MM.1S (cell line): ENCODE measurements around the gene LMLN.

Experiments
- DNase-seq: peaks from one replicate; pipeline ENCODE4 v3.0.0-alpha.2; 2015
- H2AFZ ChIP-seq: fragments of 300-600 bp; sonication (generic); 2 replicates; pipeline ENCODE4 v1.6.0; 2016; ENCODE audit warnings: antibody characterized with exemption, low read length
- H3F3A ChIP-seq: fragments of 300-600 bp; sonication (generic); 2 replicates; pipeline ENCODE4 v1.6.1; 2016; ENCODE audit warnings: mild to moderate bottlenecking, antibody characterized with exemption, low read length, moderate library complexity, mixed read lengths; ENCODE audit not compliant: insufficient read depth
- H3K27ac ChIP-seq: fragments of 300-600 bp; sonication (generic); 2 replicates; pipeline ENCODE4 v1.5.1; 2016; ENCODE audit warnings: mild to moderate bottlenecking, low read length
- H3K27me3 ChIP-seq: fragments of 300-600 bp; sonication (generic); replicated peaks from 2 replicates; pipeline ENCODE4 v1.6.0; 2016; ENCODE audit warnings: low read length; ENCODE audit not compliant: insufficient read depth
- H3K36me3 ChIP-seq: fragments of 300-600 bp; sonication (generic); replicated peaks from 2 replicates; pipeline ENCODE4 v1.6.1; 2016; ENCODE audit warnings: mild to moderate bottlenecking, low read length, mixed read lengths; ENCODE audit not compliant: insufficient read depth
- H3K4me1 ChIP-seq: fragments of 300-600 bp; sonication (generic); 2 replicates; pipeline ENCODE4 v1.6.1; 2016; ENCODE audit warnings: low read length, mixed read lengths
- H3K4me2 ChIP-seq: fragments of 300-600 bp; sonication (generic); 2 replicates; pipeline ENCODE4 v1.6.0; 2016; ENCODE audit warnings: low read depth, low read length
- H3K4me3 ChIP-seq: fragments of 300-600 bp; sonication (generic); 2 replicates; pipeline ENCODE4 v1.5.1; 2016; ENCODE audit warnings: low read length, mixed read lengths
- H3K79me2 ChIP-seq: fragments of 300-600 bp; sonication (generic); 2 replicates; pipeline ENCODE4 v1.6.1; 2016; ENCODE audit warnings: mixed run types, low read length, mixed read lengths
- H3K9ac ChIP-seq: fragments of 300-600 bp; sonication (generic); 2 replicates; pipeline ENCODE4 v1.6.1; 2016; ENCODE audit warnings: low read length, mixed read lengths
- H3K9me2 ChIP-seq: fragments of 300-600 bp; sonication (generic); replicated peaks from 2 replicates; pipeline ENCODE4 v1.6.1; 2016; ENCODE audit warnings: mild to moderate bottlenecking, low read length, mixed read lengths; ENCODE audit not compliant: insufficient read depth
- H3K9me3 ChIP-seq: fragments of 300-600 bp; sonication (generic); replicated peaks from 2 replicates; pipeline ENCODE4 v1.6.1; 2016; ENCODE audit warnings: mild to moderate bottlenecking, low read length, mixed read lengths; ENCODE audit not compliant: insufficient read depth
- H4K20me1 ChIP-seq: fragments of 300-600 bp; sonication (generic); 2 replicates; pipeline ENCODE4 v1.6.1; 2016; ENCODE audit warnings: mild to moderate bottlenecking, low read length, moderate library complexity, mixed read lengths; ENCODE audit not compliant: insufficient read depth
- CTCF ChIP-seq: fragments of 300-600 bp; sonication (generic); IDR thresholded peaks from 2 replicates; pipeline ENCODE4 v1.5.1; 2016; ENCODE audit warnings: antibody characterized with exemption, low read length, mixed read lengths
- EZH2 ChIP-seq: fragments of 300-600 bp; sonication (generic); optimal IDR thresholded peaks from 2 replicates; pipeline ENCODE3; 2017; ENCODE audit warnings: low read depth, mild to moderate bottlenecking, antibody characterized with exemption, low read length, mixed read lengths
- EZH2phosphoT487 ChIP-seq: fragments of 300-600 bp; sonication (generic); IDR thresholded peaks from 2 replicates; pipeline ENCODE4 v1.6.1; 2018; ENCODE audit warnings: antibody characterized with exemption, low read length

LMLN gene

GRCh38 chr3:198017090-198017489, 57.1 kb downstream of the LMLN start:
- Histone ChIP-seq H3F3A (no peaks in the 10 kb centered on the region), H3K4me1 (no peaks in the 10 kb centered on the region), H3K36me3 (no peaks in the 10 kb centered on the region), H3K4me2 (no peak overlapping the region), H3K9me3 (no peaks in the 10 kb centered on the region), H4K20me1 (no peaks in the 10 kb centered on the region), H3K27me3 (no peaks in the 10 kb centered on the region), H2AFZ (no peak overlapping the region), H3K79me2 (no peaks in the 10 kb centered on the region), H3K9me2 (no peaks in the 10 kb centered on the region), H3K4me3 (no peak overlapping the region), H3K27ac (no peak overlapping the region), H3K9ac (no peak overlapping the region)
- no peak for DNase-seq
- TF ChIP-seq EZH2 = no peak
- TF ChIP-seq CTCF = no peak
- TF ChIP-seq EZH2phosphoT487 = no peak

- no peak for TF ChIP-seq CTCF
- no peak for TF ChIP-seq EZH2phosphoT487
- TF ChIP-seq EZH2 = no peak
- Histone ChIP-seq H3K4me3 (no peak overlapping the region), H3K9me3 (no peaks in the 10 kb centered on the region), H3K4me2 (no peak overlapping the region), H3K79me2 (no peaks in the 10 kb centered on the region), H2AFZ (no peak overlapping the region), H3K27ac (no peak overlapping the region), H3K36me3 (no peaks in the 10 kb centered on the region), H3F3A (no peaks in the 10 kb centered on the region), H4K20me1 (no peaks in the 10 kb centered on the region), H3K4me1 (no peaks in the 10 kb centered on the region), H3K9ac (no peak overlapping the region), H3K9me2 (no peaks in the 10 kb centered on the region), H3K27me3 (no peaks in the 10 kb centered on the region)
- DNase-seq = no peak
These were observed 58.4 kb downstream of the LMLN start for GRCh38 chr3:198018416-198018815.

- DNase-seq = no peak
- Histone ChIP-seq H3K4me1 (no peaks in the 10 kb centered on the region), H3K36me3 (no peaks in the 10 kb centered on the region), H3K4me3 (no peak overlapping the region), H3K9me2 (no peaks in the 10 kb centered on the region), H4K20me1 (no peaks in the 10 kb centered on the region), H3K27ac (no peak overlapping the region), H3K79me2 (no peaks in the 10 kb centered on the region), H3K4me2 (no peak overlapping the region), H2AFZ (no peak overlapping the region), H3K27me3 (no peaks in the 10 kb centered on the region), H3F3A (no peaks in the 10 kb centered on the region), H3K9me3 (no peaks in the 10 kb centered on the region), H3K9ac (no peak overlapping the region)
- TF ChIP-seq EZH2 = no peak
- no peak for TF ChIP-seq EZH2phosphoT487
- TF ChIP-seq CTCF = no peak
These were observed 59.1 kb downstream of the LMLN start for GRCh38 chr3:198019115-198019514.

- DNase-seq = no peak
- Histone ChIP-seq H3K79me2 (no peaks in the 10 kb centered on the region), H2AFZ (no peak overlapping the region), H3K4me1 (no peaks in the 10 kb centered on the region), H3K9me3 (no peaks in the 10 kb centered on the region), H3K36me3 (no peaks in the 10 kb centered on the region), H4K20me1 (no peaks in the 10 kb centered on the region), H3K9ac (no peak overlapping the region), H3K27me3 (no peaks in the 10 kb centered on the region), H3F3A (no peaks in the 10 kb centered on the region), H3K4me3 (no peak overlapping the region), H3K9me2 (no peaks in the 10 kb centered on the region), H3K27ac (no peak overlapping the region), H3K4me2 (no peak overlapping the region)
- TF ChIP-seq EZH2 (no peak), CTCF (no peak), EZH2phosphoT487 (no peak)
These were observed 61.3 kb downstream of the LMLN start for GRCh38 chr3:198021320-198021719.
